ENCODE measurements around the gene CCDC9B.
A peak's percentile ranks its signal among the peaks of the same experiment; 100 is the strongest.

Gene CCDC9B

DNA sequence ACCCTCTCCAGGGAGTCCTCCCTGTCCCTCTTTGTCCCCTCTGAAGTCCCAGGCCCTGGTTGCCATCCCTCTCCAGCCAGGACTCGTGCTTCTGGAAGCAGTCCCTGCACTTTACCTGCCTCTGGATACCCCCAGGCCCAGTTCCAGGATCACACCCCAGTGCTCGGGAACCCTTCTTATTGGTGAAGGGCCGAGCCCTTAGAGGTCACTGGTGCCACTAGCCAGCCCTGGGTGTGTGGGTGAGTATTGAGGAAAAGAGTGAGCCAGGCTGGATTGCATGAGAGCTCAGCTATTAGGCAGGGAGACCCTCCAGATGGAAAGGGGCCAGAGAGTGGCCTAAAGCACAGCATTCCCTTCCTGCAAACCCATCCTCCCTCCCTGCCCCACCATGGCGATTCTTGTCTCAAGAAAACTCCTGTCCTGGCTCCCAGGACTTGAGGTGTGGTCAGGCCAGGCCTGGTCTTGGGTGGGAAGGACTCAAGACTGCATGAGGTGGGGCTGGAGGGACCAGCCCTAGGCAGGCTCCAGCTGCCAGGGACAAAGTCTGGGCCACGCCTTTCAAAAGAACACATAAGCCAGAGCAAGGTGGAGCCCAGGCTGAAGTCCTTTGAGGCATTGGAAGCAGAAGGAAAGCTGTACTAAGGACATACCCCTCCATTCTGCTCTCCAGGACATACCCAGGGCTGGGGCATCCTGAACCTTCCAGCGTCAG is 5.3 kb upstream of the CCDC9B start:
- DNase-seq (no peak), ATAC-seq (replicated peaks) (no peak)
- Mint-ChIP-seq H3K9me3 (no peaks in the 10 kb centered on the region), H3K4me1 (ENCODE audit: low read depth in 2 of 2) (peaks cover 0 to 2% of the 10 kb centered on the region in 2 donors), H3K27me3 (no peaks in the 10 kb centered on the region), H3K4me3 (no peak overlapping the region), H3K27ac (no peak overlapping the region), H3K36me3 (ENCODE audit: insufficient read depth) (no peaks in the 10 kb centered on the region)

DNA sequence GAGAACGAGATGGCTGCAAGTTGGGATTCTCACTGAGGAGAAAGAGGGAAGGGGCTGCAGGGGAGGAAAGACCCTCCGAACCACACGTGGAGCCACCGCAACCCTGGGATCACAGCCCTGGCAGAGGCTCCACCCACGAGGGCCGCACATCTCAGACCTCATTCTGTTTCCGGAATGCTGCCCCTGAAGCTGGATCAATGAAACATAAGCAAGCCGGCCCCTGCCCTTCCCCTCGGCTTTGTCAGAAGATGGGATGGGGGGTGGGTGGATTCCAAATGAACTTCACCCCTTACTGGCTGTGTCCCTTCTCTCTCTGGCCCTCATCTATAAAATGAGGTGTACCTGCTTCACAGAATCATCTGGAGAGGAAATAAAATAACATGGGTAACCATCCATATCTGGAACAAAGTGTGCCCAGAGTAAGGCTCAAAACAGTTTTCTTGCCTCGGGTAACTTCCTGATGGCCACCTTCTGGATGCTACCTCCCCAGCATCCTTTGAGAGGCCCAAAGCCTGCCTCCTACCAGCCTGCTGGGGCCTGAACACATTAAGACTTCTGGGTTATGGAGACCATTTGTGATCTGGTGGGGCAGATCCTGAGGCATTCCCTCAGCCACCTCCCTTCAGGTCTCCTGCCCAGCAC is 4.6 kb upstream of the CCDC9B start:
- Mint-ChIP-seq H3K4me3 (no peak overlapping the region), H3K27me3 (no peaks in the 10 kb centered on the region), H3K4me1 (ENCODE audit: low read depth in 2 of 2) (peaks cover 0 to 2% of the 10 kb centered on the region in 2 donors), H3K27ac (no peak overlapping the region), H3K9me3 (no peaks in the 10 kb centered on the region), H3K36me3 (ENCODE audit: insufficient read depth) (no peaks in the 10 kb centered on the region)
- ATAC-seq (replicated peaks), result no peak
- DNase-seq, result no peak

DNA sequence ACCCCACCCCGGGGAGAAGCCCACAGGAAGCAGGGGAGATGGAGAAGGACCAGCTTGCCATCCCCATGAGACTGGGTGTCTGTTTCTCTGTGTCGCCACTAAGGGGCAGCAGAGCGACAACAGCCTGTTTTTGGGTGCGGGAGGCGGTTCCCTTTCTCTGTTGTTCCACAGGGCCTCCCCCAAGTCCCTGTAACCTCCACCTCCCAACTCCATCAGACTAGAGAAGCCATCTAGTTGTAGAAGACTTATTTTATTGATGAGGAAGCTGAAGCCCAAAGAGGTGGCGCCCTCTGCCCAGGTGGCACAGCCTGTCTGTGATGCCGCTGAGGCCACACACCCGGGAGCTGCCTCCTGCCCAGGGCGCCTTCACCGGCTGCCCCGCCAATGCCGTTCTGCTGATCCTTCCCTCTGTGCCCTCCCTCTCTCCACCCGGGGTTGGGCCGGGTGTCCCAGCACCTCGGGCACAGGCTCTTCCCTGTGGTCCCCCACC is 3.9 kb upstream of the CCDC9B start:
- Mint-ChIP-seq H3K27ac (no peak overlapping the region), H3K9me3 (no peaks in the 10 kb centered on the region), H3K36me3 (ENCODE audit: insufficient read depth) (no peaks in the 10 kb centered on the region), H3K4me3 (no peak overlapping the region), H3K27me3 (no peaks in the 10 kb centered on the region), H3K4me1 (ENCODE audit: low read depth in 2 of 2) (peaks cover 0 to 2% of the 10 kb centered on the region in 2 donors)
- ATAC-seq (replicated peaks) (peak; percentile 92), DNase-seq (peak; percentile 59 to 66 (median 65))

DNA sequence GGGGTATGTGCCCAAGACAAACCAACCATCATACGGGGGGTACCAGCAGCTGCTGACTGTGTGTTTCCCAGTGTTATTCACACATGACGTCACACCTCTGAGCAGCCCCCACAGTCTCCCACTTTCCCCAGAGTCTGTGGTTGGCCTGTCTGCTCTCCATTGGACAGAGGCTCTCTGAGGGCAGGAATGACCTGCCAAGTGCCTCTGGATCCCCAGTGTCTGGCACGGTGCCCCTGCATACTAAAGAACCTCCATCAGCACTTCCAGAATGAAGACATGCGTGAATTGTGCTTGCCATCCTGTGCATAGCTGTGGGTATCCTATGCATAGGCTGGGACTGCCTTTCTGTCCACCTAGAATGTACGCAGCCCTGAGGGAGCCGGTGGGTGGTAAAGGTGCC is 3.5 kb upstream of the CCDC9B start:
- Mint-ChIP-seq H3K4me1 (ENCODE audit: low read depth in 2 of 2) (peaks cover 0 to 2% of the 10 kb centered on the region in 2 donors), H3K27ac (no peak overlapping the region), H3K9me3 (no peaks in the 10 kb centered on the region), H3K4me3 (no peak overlapping the region), H3K36me3 (ENCODE audit: insufficient read depth) (no peaks in the 10 kb centered on the region), H3K27me3 (no peaks in the 10 kb centered on the region)
- DNase-seq (no peak), ATAC-seq (replicated peaks) (no peak)

DNA sequence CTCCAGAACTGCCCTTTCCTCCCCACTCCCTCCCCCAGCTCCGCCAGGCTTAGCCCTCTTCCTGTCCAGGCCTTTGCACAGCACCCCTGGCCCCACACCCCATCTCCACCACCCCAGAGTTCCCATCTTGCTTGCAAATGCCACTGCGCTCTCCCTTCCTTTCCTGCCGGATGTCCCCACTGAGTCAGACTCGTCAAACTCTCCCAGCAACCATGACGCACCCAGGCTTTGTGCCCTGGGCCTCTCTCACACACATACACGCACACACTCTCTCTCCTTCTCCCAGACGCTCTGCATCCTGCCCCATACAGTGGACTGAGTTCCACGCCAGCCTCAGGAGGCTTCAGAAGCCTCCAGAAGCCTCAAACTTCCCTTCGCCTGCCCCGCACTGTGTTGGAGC is 2.8 kb upstream of the CCDC9B start:
- Mint-ChIP-seq H3K27ac (no peak overlapping the region), H3K4me1 (ENCODE audit: low read depth in 2 of 2) (peaks cover under 1 to 4% of the 10 kb centered on the region in 2 donors), H3K9me3 (no peaks in the 10 kb centered on the region), H3K4me3 (no peak overlapping the region), H3K27me3 (no peaks in the 10 kb centered on the region), H3K36me3 (ENCODE audit: insufficient read depth) (no peaks in the 10 kb centered on the region)
- no peak for DNase-seq
- no peak for ATAC-seq (replicated peaks)

DNA sequence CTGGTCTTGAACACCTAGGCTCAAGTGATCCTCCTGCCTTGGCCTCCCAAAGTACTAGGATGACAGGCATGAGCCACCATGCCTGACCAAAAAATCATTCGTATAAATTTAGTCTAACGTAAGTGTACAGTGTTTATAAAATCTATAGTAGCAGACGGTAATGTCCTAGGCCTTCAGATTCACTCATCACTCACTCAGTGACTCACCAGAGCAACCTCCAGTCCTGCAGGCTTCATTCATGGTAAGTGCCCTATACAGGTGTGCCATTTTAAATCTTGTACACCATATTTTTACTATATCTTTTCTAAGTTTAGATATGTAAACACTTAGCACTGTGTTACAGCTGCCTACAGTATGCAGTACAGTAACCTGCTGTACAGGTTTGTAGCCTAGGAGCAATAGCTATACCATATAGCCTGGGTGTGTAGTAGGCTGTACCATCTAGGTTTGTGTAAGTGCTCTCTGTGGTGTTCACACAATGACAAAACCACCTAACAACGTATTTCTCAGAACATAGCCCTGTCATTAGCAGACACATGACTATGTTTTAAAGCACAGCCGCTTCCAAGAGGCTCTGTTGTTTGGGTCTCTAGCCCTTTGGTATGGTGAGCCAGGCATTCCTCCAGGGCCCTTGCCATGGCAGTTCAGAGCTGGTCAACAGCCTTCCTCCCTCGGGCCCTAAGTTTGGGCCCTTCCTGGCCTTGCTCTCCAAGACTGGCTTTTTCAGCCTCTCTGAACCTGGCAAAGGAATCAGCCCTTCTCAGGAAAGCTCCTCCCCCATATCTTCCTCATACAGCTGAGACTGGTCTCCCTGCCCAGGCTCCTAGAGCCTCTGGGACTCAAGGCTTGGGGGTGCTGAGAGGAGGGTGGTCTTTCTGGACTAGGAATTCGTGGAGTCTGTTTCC is 1.9 kb upstream of the CCDC9B start:
- DNase-seq (no peak), ATAC-seq (replicated peaks) (no peak)
- no peaks in the 10 kb centered on the region for H3K36me3 Mint-ChIP-seq (ENCODE audit: insufficient read depth)
- H3K4me1 Mint-ChIP-seq (ENCODE audit: low read depth in 2 of 2), result peaks cover 8% of the 10 kb centered on the region in 2 donors
- no peak overlapping the region for H3K27ac Mint-ChIP-seq
- no peaks in the 10 kb centered on the region for H3K9me3 Mint-ChIP-seq
- no peaks in the 10 kb centered on the region for H3K27me3 Mint-ChIP-seq
- no peak overlapping the region for H3K4me3 Mint-ChIP-seq

DNA sequence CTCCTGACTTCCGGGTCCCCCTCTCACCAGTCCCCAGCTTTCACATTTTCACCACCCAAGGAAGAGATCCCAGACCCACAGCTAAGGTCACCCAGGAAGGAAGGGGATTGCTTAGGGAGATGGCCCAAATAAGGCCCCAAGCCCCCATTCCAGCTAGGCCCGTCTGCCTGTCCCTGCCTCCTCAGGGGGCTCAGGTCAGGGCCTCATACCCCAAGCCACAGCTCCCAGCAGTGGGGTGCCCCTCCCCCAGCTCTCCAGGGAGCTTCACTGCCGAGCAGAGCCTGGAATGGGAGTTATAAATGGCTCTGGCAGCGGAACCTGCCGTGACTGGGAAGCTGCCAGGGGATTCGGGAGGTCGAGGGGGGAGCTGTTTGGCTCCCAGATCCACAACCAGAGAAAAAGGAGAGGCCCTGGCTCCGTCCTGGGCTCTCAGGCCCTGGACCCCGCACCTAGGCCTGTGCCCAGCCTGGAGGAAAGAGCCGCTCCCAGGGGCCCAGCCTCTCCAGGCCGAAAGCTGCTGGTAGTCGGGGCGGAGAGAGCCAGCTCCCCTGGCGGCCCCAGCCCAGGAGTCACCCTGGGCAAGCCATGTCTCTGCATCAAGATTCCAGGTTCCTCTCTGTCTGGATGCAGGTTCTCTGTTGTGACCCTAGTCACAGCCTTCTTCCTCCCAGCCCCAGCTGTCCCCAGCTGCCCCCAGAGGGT is 550 bp downstream of the CCDC9B start:
- DNase-seq (no peak), ATAC-seq (replicated peaks) (no peak)
- no peaks in the 10 kb centered on the region for H3K36me3 Mint-ChIP-seq (ENCODE audit: insufficient read depth)
- H3K27me3 Mint-ChIP-seq, result no peaks in the 10 kb centered on the region
- peaks cover 8 to 11% of the 10 kb centered on the region in 2 donors for H3K4me1 Mint-ChIP-seq (ENCODE audit: low read depth in 2 of 2)
- H3K9me3 Mint-ChIP-seq, result no peaks in the 10 kb centered on the region
- H3K4me3 Mint-ChIP-seq, result no peak overlapping the region
- H3K27ac Mint-ChIP-seq, result no peak overlapping the region

DNA sequence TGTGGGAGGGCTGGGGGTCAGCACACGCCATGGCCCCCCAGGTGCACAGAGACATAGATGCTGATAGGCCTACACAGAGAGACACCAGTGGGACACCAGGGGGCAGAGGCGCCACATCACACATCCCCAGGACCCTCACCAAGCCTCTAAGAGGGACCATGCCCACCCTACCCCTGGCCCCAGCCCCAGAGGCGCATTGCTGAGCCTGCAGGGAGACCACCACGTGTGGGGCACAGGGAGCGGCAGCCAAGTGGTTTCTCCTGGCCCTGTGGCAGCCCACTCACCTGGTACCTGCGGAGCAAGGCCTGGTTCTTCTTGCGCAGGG is 1.2 kb downstream of the CCDC9B start:
- peaks cover 8 to 11% of the 10 kb centered on the region in 2 donors for H3K4me1 Mint-ChIP-seq (ENCODE audit: low read depth in 2 of 2)
- no peaks in the 10 kb centered on the region for H3K36me3 Mint-ChIP-seq (ENCODE audit: insufficient read depth)
- H3K27me3 Mint-ChIP-seq, result no peaks in the 10 kb centered on the region
- no peak for DNase-seq
- no peak overlapping the region for H3K4me3 Mint-ChIP-seq
- H3K9me3 Mint-ChIP-seq, result no peaks in the 10 kb centered on the region
- ATAC-seq (replicated peaks), result no peak
- H3K27ac Mint-ChIP-seq, result no peak overlapping the region

DNA sequence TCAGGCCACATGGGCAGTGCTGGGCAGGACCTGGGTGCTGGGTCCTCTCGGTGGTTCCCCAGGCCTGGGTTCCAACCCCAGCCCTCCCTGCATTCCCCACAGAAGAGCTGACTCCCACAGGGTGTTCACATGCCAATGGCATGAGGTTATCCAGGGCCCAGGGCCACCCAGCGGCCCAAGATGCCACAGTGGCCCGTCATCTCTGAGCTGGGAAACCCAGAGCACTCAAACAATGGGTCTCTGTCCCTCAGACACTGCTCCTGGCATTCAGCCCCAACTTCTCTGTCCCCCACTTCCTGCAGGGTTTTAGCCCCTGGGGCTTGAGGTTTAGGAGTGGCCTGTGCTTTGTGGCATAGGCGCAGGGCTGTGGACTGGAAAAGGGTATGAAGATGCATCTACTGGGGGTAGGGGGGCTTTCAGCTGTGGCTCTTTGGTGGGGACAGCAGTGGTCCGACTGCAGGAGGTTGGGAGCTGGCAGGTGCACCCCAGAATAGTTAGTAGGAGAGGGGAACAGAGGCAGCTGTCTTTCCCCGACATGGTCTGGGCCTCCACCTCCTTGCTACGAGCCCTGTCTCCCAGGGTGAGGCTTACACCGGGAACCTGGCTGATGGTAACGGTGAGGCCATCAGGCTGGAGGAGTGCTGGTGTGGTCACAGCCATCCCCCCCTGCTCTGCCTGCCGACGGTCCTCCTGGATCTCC is 1.7 kb downstream of the CCDC9B start:
- no peak for ATAC-seq (replicated peaks)
- Mint-ChIP-seq H3K36me3 (ENCODE audit: insufficient read depth) (no peaks in the 10 kb centered on the region), H3K4me1 (ENCODE audit: low read depth in 2 of 2) (peaks cover 8 to 10% of the 10 kb centered on the region in 2 donors), H3K4me3 (no peak overlapping the region), H3K27ac (no peak overlapping the region), H3K9me3 (no peaks in the 10 kb centered on the region), H3K27me3 (no peaks in the 10 kb centered on the region)
- DNase-seq, result no peak

DNA sequence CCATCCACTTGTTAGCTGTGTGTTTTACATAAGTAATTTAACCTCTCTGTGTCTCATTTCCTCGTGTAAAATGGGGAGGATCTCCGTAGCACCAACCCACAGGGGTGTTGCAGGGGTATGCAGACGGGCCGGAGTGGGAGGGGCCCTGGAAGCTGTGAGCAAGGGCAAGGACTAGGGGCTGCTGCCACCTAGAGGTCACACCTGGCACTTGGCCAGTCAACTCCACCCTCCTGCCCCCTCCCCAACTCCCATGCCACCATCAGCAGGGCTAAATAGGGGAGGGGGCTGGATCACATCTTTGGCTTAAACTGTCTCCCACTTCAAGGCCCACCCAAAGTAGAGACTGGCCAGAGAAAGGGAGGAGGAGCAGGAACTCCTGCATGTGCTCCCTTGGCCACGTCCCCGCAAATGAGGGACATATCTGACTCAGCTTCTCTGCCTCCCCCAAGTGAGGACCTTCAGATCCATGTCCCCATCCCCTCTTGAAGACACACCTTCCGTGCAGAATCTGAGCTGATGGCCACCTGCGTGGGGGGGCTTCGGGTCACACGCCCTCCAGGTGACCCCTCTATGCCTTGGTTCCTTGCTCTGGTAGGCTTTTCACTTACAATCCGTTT is 2.6 kb downstream of the CCDC9B start:
- Mint-ChIP-seq H3K9me3 (no peaks in the 10 kb centered on the region), H3K4me1 (ENCODE audit: low read depth in 2 of 2) (peaks cover 8 to 14% of the 10 kb centered on the region in 2 donors), H3K4me3 (no peak overlapping the region), H3K27me3 (no peaks in the 10 kb centered on the region), H3K27ac (no peak overlapping the region), H3K36me3 (ENCODE audit: insufficient read depth) (no peaks in the 10 kb centered on the region)
- ATAC-seq (replicated peaks) (peak; percentile 95), DNase-seq (peak; percentile 64 to 66 (median 65))

DNA sequence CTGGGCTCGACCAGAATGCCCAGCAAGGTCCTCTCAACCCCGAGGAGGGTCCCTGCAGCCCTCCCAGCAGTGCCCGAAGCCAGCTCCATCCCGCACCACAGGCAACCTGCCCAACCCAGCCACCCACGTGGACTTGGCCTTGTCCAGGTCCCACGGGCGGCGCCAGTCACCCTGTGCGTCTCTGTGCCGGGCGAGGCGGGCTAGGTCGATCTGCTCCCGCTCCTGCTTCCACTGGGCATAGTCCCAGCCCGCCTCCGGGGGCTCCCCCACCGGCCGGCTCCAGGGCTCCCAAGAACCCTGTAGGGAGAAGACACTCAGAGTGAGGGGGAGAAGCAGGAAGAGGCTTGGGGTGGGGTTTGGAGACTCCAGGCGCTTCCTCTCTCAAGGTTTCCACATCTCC is 3.1 kb downstream of the CCDC9B start:
- no peak overlapping the region for H3K27ac Mint-ChIP-seq
- H3K27me3 Mint-ChIP-seq, result no peaks in the 10 kb centered on the region
- H3K36me3 Mint-ChIP-seq (ENCODE audit: insufficient read depth), result no peaks in the 10 kb centered on the region
- peaks cover 8 to 14% of the 10 kb centered on the region in 2 donors for H3K4me1 Mint-ChIP-seq (ENCODE audit: low read depth in 2 of 2)
- no peak overlapping the region for H3K4me3 Mint-ChIP-seq
- DNase-seq, result no peak
- no peaks in the 10 kb centered on the region for H3K9me3 Mint-ChIP-seq
- no peak for ATAC-seq (replicated peaks)

DNA sequence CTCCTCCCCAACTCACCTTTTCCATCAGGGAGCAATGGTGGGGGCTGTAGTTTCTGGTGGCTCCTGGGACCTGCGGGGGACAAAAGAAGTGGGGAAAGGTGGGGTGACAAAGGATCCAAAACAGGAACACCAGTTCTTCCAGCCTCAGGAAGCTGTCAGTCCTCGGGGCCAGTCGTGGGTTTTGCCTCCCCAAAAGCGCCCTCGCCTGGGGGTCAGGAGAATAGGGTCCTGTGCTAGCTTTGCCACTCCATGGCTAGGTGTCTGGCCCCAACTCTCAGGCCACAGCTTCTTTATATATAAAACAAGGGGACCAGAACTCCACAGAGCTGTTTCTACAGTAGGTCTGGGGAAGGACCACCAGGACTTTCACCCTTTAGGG is 4.0 kb downstream of the CCDC9B start:
- H3K9me3 Mint-ChIP-seq, result no peaks in the 10 kb centered on the region
- no peaks in the 10 kb centered on the region for H3K27me3 Mint-ChIP-seq
- ATAC-seq (replicated peaks) (no peak), DNase-seq (no peak)
- H3K4me3 Mint-ChIP-seq, result no peak overlapping the region
- peaks cover 8 to 14% of the 10 kb centered on the region in 2 donors for H3K4me1 Mint-ChIP-seq (ENCODE audit: low read depth in 2 of 2)
- no peak overlapping the region for H3K27ac Mint-ChIP-seq
- H3K36me3 Mint-ChIP-seq (ENCODE audit: insufficient read depth), result no peaks in the 10 kb centered on the region

Data from effector memory CD8-positive, alpha-beta T cell (primary cell).